HepG2 (cell line): Measurements from ENCODE around the gene ASIC5. TPM values are rescaled to one million over a fixed set of nuclear protein-coding genes. Genes with fewer than 3 reads are reported as not detected.

Source experiments
- ATAC-seq: fragments of 200-7000 bp; cut with Tn5 transposase; 3 replicates; pipeline ENCODE4 v1.9.1; 2020; ENCODE audit warnings: mild to moderate bottlenecking, moderate library complexity
- BruUV-seq: library from RNA; stranded (reverse); fragments of 400-500 nt; replicated peaks from 2 replicates; lab custom pipeline; 2021; lab: Mats Ljungman, UMichigan
- CTCF ChIA-PET: fragments of 300-600 bp; formaldehyde crosslinking; extraction: SDS; loops from one replicate; lab custom pipeline; 2021; ENCODE audit warnings: low total read pairs, inconsistent platforms, low intra/inter-chr PET ratio; lab: Yijun Ruan, JAX
- POLR2A ChIA-PET: fragments of 350-600 bp; sonication (Branson Sonifier 250); formaldehyde crosslinking; loops from one replicate; lab custom pipeline; 2020; ENCODE audit warnings: antibody characterized with exemption, inconsistent platforms; lab: Yijun Ruan, JAX
- DNase-seq: peaks from one replicate; pipeline ENCODE4 v3.0.0-alpha.2; 2015; ENCODE audit warnings: low spot score
- FAIRE-seq: peaks from 3 replicates; lab custom pipeline; 2011; peaks lifted over from hg19 to GRCh38; lab: Jason Lieb, UNC
- H2AFZ ChIP-seq: one replicate; pipeline ENCODE4 v1.6.1; 2011; ENCODE audit warnings: low read length, inconsistent platforms
- H3K27ac ChIP-seq: fragments of 300-600 bp; 3 replicates; pipeline ENCODE4 v1.8.0; 2011; ENCODE audit warnings: mixed run types, mild to moderate bottlenecking, mixed read lengths, low read length, inconsistent platforms; ENCODE audit not compliant: insufficient read depth; ENCODE audit errors: extremely low read length
- H3K27me3 ChIP-seq, 2 experiments: fragments of 200-600 bp in 1 of 2; 2 replicates in 1 of 2; 3 replicates in 1 of 2; pipeline versions ENCODE4 v1.6.0 to v1.8.0; 2011; ENCODE audit warnings: low read length in 2 of 2, mild to moderate bottlenecking in 2 of 2, moderate library complexity in 2 of 2, inconsistent platforms in 1 of 2; ENCODE audit not compliant: insufficient read depth in 2 of 2, control insufficient read depth in 1 of 2
- H3K36me3 ChIP-seq, 2 experiments: fragments of 200-600 bp in 1 of 2; replicated peaks in 1 of 2; 2 replicates in 1 of 2; 3 replicates in 1 of 2; pipeline versions ENCODE4 v1.5.1 to v1.8.0; 2011; ENCODE audit warnings: low read length in 2 of 2, inconsistent platforms in 1 of 2; ENCODE audit not compliant: insufficient read depth in 2 of 2, control insufficient read depth in 1 of 2
- H3K4me1 ChIP-seq: 2 replicates; pipeline ENCODE4 v1.5.1; 2012; ENCODE audit warnings: low read length, inconsistent platforms; ENCODE audit not compliant: insufficient read depth
- H3K4me2 ChIP-seq: 2 replicates; pipeline ENCODE4 v1.6.0; 2011; ENCODE audit warnings: low read depth, low read length, inconsistent platforms
- H3K4me3 ChIP-seq, 3 experiments: fragments of 200-600 bp in 1 of 3; sonication (generic), shearing (Covaris generic) in 1 of 3; replicated peaks in 1 of 3; 2 replicates each; pipeline ENCODE4 v1.5.1; 2011 to 2016; ENCODE audit warnings: low read length in 3 of 3, inconsistent platforms in 2 of 3, low read depth in 2 of 3, mild to moderate bottlenecking in 2 of 3, control low read depth in 1 of 3, mixed read lengths in 1 of 3; ENCODE audit not compliant: insufficient read depth in 1 of 3
- H3K79me2 ChIP-seq: one replicate; pipeline ENCODE4 v1.6.1; 2011; ENCODE audit warnings: low read length, inconsistent platforms; ENCODE audit not compliant: insufficient read depth
- H3K9ac ChIP-seq: 2 replicates; pipeline ENCODE4 v1.6.0; 2011; ENCODE audit warnings: mild to moderate bottlenecking, low read depth, low read length, inconsistent platforms; ENCODE audit not compliant: insufficient read depth
- H3K9me3 ChIP-seq: 2 replicates; pipeline ENCODE4 v1.5.1; 2012; ENCODE audit warnings: mild to moderate bottlenecking, low read length
- H4K20me1 ChIP-seq: 2 replicates; pipeline ENCODE4 v1.6.0; 2011; ENCODE audit warnings: inconsistent platforms, mild to moderate bottlenecking, low read length, moderate library complexity; ENCODE audit not compliant: insufficient read depth
- ATF3 ChIP-seq: sonication (generic); formaldehyde crosslinking; IDR thresholded peaks from 2 replicates; pipeline ENCODE4 v1.4.0; 2020; ENCODE audit warnings: missing genetic modification reagents
- E2F5 ChIP-seq: sonication (generic); formaldehyde crosslinking; conservative IDR thresholded peaks from 2 replicates; pipeline ENCODE4 v1.4.0; 2020; ENCODE audit warnings: missing genetic modification reagents
- EEA1 ChIP-seq: sonication (generic); formaldehyde crosslinking; IDR thresholded peaks from 2 replicates; pipeline ENCODE4 v1.5.1; 2020; ENCODE audit warnings: mild to moderate bottlenecking, missing genetic modification reagents, borderline replicate concordance
- GLMP ChIP-seq: sonication (generic); formaldehyde crosslinking; IDR thresholded peaks from 2 replicates; pipeline ENCODE4 v1.9.0; 2021; ENCODE audit warnings: missing genetic modification reagents, mild to moderate bottlenecking, borderline replicate concordance
- JUNB ChIP-seq: sonication (generic); formaldehyde crosslinking; IDR thresholded peaks from 2 replicates; pipeline ENCODE4 v1.8.0; 2022; ENCODE audit warnings: missing genetic modification reagents, mild to moderate bottlenecking, borderline replicate concordance
- MXD1 ChIP-seq: sonication (generic); formaldehyde crosslinking; IDR thresholded peaks from 2 replicates; pipeline ENCODE4 v1.4.0; 2020; ENCODE audit warnings: mild to moderate bottlenecking, missing genetic modification reagents
- NFYC ChIP-seq: IDR thresholded peaks from 2 replicates; pipeline ENCODE4 v1.6.1; 2016; ENCODE audit warnings: missing genetic modification reagents, missing compliant biosample characterization
- PATZ1 ChIP-seq: sonication (generic); formaldehyde crosslinking; IDR thresholded peaks from 2 replicates; pipeline ENCODE4 v1.4.0; 2020; ENCODE audit warnings: missing genetic modification reagents
- PCBP2 ChIP-seq: fragments of 200-400 bp; formaldehyde crosslinking; optimal IDR thresholded peaks from 2 replicates; pipeline ENCODE3; 2018; ENCODE audit warnings: low read length, low read depth; ENCODE audit not compliant: poor library complexity, severe bottlenecking
- PLRG1 ChIP-seq: fragments of 450-650 bp; conservative IDR thresholded peaks from 2 replicates; pipeline ENCODE4 v1.6.1; 2016
- ZNF234 ChIP-seq: sonication (generic); formaldehyde crosslinking; conservative IDR thresholded peaks from 2 replicates; pipeline ENCODE4 v1.5.1; 2020; ENCODE audit warnings: mild to moderate bottlenecking, missing genetic modification reagents
- ZNF747 ChIP-seq: sonication (generic); formaldehyde crosslinking; IDR thresholded peaks from 2 replicates; pipeline ENCODE4 v1.8.1; 2023; ENCODE audit warnings: missing genetic modification reagents, mild to moderate bottlenecking, borderline replicate concordance
- WGBS: methylation state at CpG from one replicate; pipeline ENCODE4 v1.1.6; 2017; ENCODE audit warnings: low lambda C conversion rate; 5-methylcytosine and 5-hydroxymethylcytosine counted together
- in situ Hi-C: cut with HindIII; loops from 2 replicates; pipeline ENCODE4 v1.10.0; 2017; ENCODE audit warnings: low pct_unique_long_range_greater_than_20kb; ENCODE audit not compliant: extremely low pct_ligation_motif_present
- intact Hi-C: fragments of 100-400 bp; cut with micrococcal nuclease; formaldehyde crosslinking; loops from one replicate; pipeline ENCODE4 v1.10.0; 2022; ENCODE audit not compliant: unreplicated experiment
- polyA plus RNA-seq, 8 experiments: library from polyadenylated mRNA; depleted of rRNA in 3 of 8; stranded (reverse) in 7 of 8; unstranded in 1 of 8; fragments of >200 nt; fragmentation: Illumina TruSeq in 4 of 8; extraction: Trizol in 4 of 8; gene quantifications; 2 replicates each; pipeline versions ENCODE4 v1.2.1 to v1.2.3, GENCODE V29; 2011 to 2016; ENCODE audit warnings: low read depth in 4 of 8, missing spikeins in 1 of 8, mixed read lengths in 1 of 8; ENCODE audit not compliant: insufficient read depth in 1 of 8
- total RNA-seq, 5 experiments: library from RNA; depleted of rRNA; stranded (reverse); fragments of >200 nt; fragmentation: Illumina TruSeq; extraction: Trizol; gene quantifications; 2 replicates each; pipeline ENCODE4 v1.2.3, GENCODE V29; 2016; ENCODE audit warnings: low read depth in 1 of 5

ASIC5 gene
- total and polyA plus RNA-seq, 2 of the 13 experiments (the other 11 are each of a cell fraction or from before 2014, with no cell fraction given) = not detected

- Histone ChIP-seq H4K20me1 (no peaks in the 10 kb centered on the region), H3K9ac (no peak overlapping the region), H3K9me3 (no peaks in the 10 kb centered on the region), H3K79me2 (no peaks in the 10 kb centered on the region), H3K27ac (no peak overlapping the region), H3K4me2 (no peak overlapping the region), H3K4me3 (no peak overlapping the region), H3K27me3 (no peaks in the 10 kb centered on the region), H2AFZ (no peak overlapping the region), H3K4me1 (no peaks in the 10 kb centered on the region), H3K36me3 (no peaks in the 10 kb centered on the region)
- FAIRE-seq (no peak), DNase-seq (no peak), ATAC-seq (no peak)
- no TSS peak for BruUV-seq
- ChIA-PET POLR2A (no interaction called here), CTCF (no interaction called here)
- intact Hi-C loops (no loop called here), in situ Hi-C loops (loop anchor here (25.0 kb wide), 1 partner anchor 344 kb away; no protein-coding TSS in a partner anchor)
- no peak for TF ChIP-seq GLMP
- no peak for TF ChIP-seq NFYC
- TF ChIP-seq PCBP2 = no peak
- no peak for TF ChIP-seq JUNB (CRISPR knock-in tag)
- no peak for TF ChIP-seq E2F5 (CRISPR knock-in tag)
- TF ChIP-seq PLRG1 = no peak
- WGBS = 30% methylated on average over 4 of the region's 4 CpGs
Measured at GRCh38 chr4:155781249-155781831, 84.7 kb downstream of the ASIC5 start.

- WGBS = 0% methylated on average over 1 of the region's 1 CpG
- ATAC-seq (no peak), FAIRE-seq (no peak), DNase-seq (no peak)
- H3K27ac ChIP-seq = no peak overlapping the region
- H3K4me3 ChIP-seq = no peak overlapping the region
- H3K36me3 ChIP-seq = no peaks in the 10 kb centered on the region
- H3K4me2 ChIP-seq = no peak overlapping the region
- H2AFZ ChIP-seq = no peak overlapping the region
- H4K20me1 ChIP-seq = no peaks in the 10 kb centered on the region
- BruUV-seq = no TSS peak
- intact Hi-C loops (no loop called here), in situ Hi-C loops (loop anchor here (25.0 kb wide), 1 partner anchor 343 kb away; no protein-coding TSS in a partner anchor)
- ChIA-PET CTCF (no interaction called here), POLR2A (no interaction called here)
- H3K27me3 ChIP-seq = no peaks in the 10 kb centered on the region
- no peaks in the 10 kb centered on the region for H3K79me2 ChIP-seq
- no peaks in the 10 kb centered on the region for H3K4me1 ChIP-seq
- no peak overlapping the region for H3K9ac ChIP-seq
- H3K9me3 ChIP-seq = no peaks in the 10 kb centered on the region
- TF ChIP-seq ATF3 (CRISPR knock-in tag) (no peak), EEA1 (no peak), ZNF234 (no peak), MXD1 (CRISPR knock-in tag) (no peak), PATZ1 (CRISPR knock-in tag) (no peak), ZNF747 (CRISPR knock-in tag) (no peak)
Measured at GRCh38 chr4:155780775-155781174, 85.3 kb downstream of the ASIC5 start.
